Ishikawa (cell line): ENCODE data around the gene SGMS1.

Experiments used
- CREB1 ChIP-seq: IDR thresholded peaks from 2 replicates; pipeline ENCODE4 v1.6.1; 2012; ENCODE audit warnings: low read depth
- YY1 ChIP-seq: IDR thresholded peaks from 2 replicates; pipeline ENCODE4 v1.6.1; 2012; ENCODE audit warnings: low read depth

- TF ChIP-seq YY1 (no peak), CREB1 (no peak)
Measured at GRCh38 chr10:50367732-50368131, 256.0 kb downstream of the SGMS1 start.
